DMS53 (cell line): Measurements from ENCODE around the gene INPP5K.

Experiments
- DNase-seq: peaks from one replicate; lab custom pipeline; 2025; lab: John Stamatoyannopoulos, UW

INPP5K gene

DNA sequence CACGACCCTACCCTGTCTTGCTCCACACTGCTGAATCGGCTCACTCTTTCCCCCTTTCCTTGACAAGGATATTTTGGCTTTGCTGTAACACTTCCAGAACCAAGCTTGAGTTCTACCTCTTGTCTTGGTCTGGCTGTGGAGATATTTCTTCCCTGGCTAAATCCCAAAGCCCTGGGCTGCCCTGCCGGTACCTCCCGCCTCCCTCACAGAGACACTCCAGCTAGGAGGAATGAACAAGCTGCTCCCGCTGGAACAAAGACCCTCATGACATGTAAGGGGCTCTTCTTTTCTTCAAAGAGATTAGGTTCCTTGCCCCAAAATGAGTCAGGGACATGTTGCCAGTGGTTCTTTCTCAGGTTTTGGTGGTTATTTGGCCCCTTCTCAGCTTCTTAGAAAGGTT, 10.8 kb downstream of the INPP5K start:
- no peak for DNase-seq

GRCh38 chr17:1504866-1505265, 11.5 kb downstream of the INPP5K start:
- no peak for DNase-seq

DNA sequence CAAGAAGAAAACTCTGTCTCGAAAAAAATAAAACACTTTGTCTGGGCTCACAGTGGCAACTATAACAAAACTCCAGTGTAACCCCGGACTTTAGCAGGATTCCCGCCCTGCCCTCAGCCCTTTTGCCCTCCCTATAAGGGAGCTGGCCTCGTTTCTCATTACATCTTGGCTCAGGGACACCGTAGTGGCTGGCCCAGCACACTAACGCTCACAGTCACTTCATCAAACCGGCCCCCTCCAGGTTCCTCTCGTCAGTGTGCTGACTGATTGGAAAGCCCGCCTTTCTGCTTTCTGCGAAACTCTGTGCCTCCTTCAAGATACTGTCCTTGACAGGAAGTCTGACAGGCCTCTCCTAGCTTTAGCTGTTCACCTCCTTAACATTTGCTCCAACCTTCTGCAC, 12.7 kb downstream of the INPP5K start:
- DNase-seq, result no peak

DNA sequence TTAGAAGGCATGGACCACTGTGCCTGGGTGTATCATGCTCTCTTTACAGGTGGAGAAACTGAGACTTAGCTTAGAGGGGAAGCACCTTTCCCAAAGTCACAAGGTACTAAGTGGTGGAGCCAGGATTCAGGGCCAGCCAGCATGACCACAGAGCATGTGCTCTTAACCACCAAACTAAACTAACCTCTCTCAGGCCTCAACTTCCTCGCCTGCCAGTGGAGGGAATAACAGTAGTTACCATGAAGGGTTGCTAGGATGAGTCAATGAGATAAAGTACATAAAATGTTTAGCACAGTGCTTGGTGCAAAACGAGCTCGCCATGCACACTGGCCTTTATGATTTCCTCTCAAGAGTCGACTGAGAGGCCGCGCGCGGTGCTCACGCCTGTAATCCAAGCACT, 17.5 kb downstream of the INPP5K start:
- peak; percentile 28 for DNase-seq

DNA sequence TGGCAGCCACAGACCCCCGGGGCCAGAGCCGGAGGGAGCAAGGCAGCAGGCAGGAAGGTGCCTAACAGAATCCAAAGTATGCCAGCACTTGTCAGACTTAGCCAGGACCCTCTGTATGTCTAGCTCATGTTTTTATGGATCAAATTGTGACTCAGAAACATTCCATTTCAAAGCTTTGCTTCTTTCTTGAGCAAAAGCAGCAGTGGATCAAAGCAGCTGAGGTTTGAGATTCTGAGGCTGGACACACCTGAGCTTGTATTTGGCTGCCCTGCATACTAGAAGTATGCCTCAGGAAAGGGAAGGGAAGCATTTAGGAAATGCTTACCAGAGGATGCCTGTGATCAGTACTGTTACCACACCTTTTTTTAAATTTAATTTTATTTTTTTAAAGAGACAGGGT, 18.2 kb downstream of the INPP5K start:
- DNase-seq, result no peak

DNA sequence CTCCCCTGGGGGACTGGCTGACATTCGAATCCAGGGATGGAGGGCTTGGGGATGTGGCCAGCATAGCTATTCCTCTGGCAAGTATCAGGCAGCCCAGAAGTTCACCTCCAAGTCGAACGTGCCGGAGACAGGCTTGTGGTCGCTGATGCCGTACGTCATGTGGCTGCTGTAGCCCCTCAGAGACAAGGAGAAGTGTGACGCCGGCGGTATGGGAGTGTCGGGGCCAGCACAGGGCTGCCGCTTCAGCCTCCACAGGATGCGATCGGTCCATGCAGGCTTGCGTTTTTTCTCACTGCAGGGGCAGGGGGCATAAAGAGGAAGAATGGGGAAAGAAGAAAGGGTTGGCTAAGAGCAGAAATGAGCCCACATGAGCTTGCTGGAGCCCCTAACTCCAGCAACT, 18.6 kb downstream of the INPP5K start:
- DNase-seq, result no peak

DNA sequence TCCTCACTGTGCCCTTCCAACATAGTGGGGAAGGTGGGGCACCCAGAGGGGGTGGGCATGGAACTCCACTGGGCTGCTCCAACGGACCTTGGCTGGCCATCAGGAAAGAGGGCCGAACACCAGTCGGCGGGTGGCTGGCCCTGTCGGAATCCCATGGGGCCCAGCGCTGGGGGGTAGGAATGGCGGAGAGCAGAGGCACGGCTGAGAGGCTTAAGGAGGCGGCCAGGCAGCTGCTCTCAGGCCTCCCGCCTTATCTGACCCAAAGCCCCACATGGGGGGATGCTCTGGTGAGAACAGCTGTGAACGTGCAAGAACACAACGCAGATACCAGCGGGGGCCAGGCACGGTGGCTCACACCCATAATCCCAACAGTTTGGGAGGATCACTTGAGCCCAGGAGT, 19.5 kb downstream of the INPP5K start:
- no peak for DNase-seq

- no peak for DNase-seq
Measured at GRCh38 chr17:1495265-1495989, 21.0 kb downstream of the INPP5K start.

GRCh38 chr17:1494736-1495253, 21.6 kb downstream of the INPP5K start:
- DNase-seq, result no peak

DNA sequence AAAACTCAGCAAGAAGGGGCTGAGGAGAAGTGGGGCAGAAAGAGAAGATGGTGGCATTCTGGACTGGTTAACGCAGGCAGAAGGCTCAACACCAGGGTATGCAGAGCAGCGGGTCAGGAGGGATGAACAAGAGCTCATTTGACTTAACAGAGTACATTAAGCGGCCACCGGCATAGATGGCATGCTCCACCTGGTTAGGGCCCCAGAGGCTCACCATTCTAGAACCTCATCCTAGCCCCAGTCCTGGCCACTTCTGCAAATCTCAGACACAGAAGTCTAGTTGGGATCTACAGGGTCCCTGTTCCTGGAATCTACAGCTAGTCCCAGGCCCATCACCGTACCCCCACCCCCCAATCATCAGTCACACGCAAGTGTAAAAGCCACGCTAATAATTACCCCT, 22.2 kb downstream of the INPP5K start:
- no peak for DNase-seq

- no peak for DNase-seq
Measured at GRCh38 chr17:1493291-1493980, 23.0 kb downstream of the INPP5K start.

GRCh38 chr17:1492249-1493206, 23.9 kb downstream of the INPP5K start, which contains the start of gene MYO1C:
TSS of gene MYO1C (minus strand) at chr17:1492686. CDS start at chr17:1492487, 199 bp downstream.
- peak; percentile 70 for DNase-seq

GRCh38 chr17:1491443-1492248, 24.8 kb downstream of the INPP5K start:
- peak; percentile 72 for DNase-seq

GRCh38 chr17:1490643-1491442, 25.6 kb downstream of the INPP5K start:
- DNase-seq, result peak; percentile 70

- no peak for DNase-seq
Measured at GRCh38 chr17:1488826-1489270, 27.6 kb downstream of the INPP5K start.

DNA sequence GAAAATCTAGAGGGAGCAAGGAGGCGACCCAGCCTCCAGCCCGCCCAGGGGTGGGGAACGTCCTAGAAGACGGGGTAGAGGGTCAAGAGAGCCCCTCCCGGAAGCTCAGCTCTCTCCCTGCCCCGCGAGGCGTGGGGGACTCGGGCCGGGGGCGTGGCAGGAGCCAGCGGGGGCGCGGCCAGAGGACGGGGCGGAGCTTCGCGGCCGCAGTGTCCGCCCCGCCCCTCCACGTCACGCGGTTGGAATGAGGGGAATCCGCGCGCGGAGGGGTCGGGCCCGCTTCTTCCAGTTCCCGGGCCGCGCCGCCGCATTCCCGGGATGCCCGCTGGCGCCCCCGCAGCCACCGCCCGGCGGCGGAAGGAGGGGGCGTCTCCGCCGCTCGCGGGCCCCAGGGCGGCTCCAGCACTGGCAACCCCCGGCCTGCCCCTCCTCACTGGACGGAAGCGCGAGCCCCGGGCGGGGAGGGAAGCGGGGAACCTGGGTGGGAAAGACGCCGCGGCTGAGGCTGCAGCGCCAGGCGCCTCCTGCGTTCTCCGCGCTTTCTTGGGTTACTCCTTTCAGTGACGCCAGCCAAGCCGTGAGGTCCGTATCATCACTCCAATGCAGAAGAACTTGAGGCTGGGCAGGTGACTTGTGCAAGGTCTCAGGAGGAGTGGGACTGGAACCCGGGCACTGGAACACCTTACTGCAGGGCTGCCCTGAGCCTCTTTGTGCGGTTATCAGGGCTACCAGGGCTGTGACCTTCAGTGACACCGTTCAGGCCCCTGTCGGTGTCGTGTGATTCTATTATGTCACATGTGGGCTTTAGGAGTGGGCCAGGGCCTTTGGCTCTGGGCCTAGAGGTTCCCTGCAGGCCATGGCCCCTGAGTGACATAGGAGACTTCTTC, 28.2 kb downstream of the INPP5K start:
- peak; percentile 80 for DNase-seq

DNA sequence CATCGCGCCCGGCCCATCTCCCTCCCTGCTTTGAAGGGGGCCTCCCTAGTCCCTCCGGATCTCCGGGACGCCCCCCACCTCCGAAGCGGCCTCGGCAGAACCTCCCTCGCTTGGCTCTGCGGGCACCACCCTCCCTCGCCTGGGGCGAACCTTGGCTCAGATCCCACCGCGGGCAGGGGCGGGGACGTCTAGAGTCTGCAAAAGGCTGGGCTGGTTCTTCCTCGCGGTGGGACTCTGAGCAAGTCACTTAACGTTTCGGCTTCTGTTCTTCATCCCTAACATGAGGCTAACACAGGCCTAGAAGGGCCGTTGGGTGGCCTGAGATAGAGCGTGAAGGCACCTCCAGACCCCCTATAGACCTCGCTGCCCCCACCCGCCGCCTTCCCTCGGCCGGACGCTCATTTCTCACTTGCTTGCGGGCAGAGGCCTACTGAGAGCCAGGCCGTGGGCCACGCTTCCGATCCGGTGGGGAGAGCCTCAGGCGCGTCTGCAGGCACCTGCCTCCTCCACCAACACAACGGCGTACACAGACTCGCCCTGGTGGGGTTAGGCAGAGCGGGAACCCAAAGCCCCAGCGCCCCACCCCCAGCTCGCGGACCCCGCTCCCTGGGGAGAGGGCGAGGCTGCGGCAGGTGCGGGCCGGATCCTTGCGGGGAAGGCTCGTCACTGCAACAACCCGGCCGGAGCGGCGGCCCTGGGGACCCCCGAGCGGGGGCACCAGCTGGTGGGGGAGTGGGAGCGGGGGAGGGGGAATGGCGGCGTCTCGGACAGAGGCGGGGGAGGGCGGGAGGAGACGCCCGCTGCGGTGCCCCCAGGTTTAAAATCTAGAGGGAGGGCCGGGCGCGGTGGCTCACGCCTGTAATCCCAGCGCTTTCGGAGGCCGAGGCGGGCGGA, 29.4 kb downstream of the INPP5K start:
- DNase-seq, result peak; percentile 75
